ENCODE data around the gene CNN2. TPM values are rescaled to one million over a fixed set of nuclear protein-coding genes. Genes with fewer than 3 reads are reported as not detected.
A peak's percentile ranks its signal among the peaks of the same experiment; 100 is the strongest.

Gene CNN2
- total RNA-seq, 1 donor from 2014 or later = 163 TPM

DNA sequence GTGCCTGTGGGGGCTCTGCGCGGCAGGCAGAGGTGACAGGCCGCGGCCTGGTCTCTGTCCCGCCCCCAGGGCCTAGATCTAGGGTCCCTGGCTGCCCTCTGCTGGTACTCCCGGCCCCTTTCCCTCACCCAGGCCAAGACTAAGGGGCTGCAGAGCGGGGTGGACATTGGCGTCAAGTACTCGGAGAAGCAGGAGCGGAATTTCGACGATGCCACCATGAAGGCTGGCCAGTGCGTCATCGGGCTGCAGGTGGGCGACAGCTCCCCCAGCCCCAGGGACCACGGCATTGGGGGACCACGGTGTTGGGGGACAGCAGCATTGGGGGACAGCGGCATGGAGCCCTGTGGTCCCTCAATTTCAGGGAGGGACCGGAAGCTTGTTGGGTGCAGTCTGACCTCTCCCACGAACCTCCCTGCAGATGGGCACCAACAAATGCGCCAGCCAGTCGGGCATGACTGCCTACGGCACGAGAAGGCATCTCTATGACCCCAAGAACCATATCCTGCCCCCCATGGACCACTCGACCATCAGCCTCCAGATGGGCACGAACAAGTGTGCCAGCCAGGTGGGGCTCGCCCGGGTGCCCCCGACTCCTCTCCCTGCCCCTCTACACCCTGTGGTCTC, 9.7 kb downstream of the CNN2 start:
- peaks cover 62% of the 10 kb centered on the region for H3K36me3 Mint-ChIP-seq (ENCODE audit: low read depth)
- intact Hi-C loops (cut with micrococcal nuclease) = no loop called here
- H3K4me1 Mint-ChIP-seq (ENCODE audit: low read depth) = peaks cover 39% of the 10 kb centered on the region
- H3K27ac Mint-ChIP-seq = no peak overlapping the region
- H3K9me3 Mint-ChIP-seq = no peaks in the 10 kb centered on the region
- no peaks in the 10 kb centered on the region for H3K27me3 Mint-ChIP-seq (ENCODE audit: low read depth)
- DNase-seq (ENCODE audit: low spot score) = no peak
- H3K4me3 Mint-ChIP-seq (ENCODE audit: low read depth) = no peak overlapping the region

DNA sequence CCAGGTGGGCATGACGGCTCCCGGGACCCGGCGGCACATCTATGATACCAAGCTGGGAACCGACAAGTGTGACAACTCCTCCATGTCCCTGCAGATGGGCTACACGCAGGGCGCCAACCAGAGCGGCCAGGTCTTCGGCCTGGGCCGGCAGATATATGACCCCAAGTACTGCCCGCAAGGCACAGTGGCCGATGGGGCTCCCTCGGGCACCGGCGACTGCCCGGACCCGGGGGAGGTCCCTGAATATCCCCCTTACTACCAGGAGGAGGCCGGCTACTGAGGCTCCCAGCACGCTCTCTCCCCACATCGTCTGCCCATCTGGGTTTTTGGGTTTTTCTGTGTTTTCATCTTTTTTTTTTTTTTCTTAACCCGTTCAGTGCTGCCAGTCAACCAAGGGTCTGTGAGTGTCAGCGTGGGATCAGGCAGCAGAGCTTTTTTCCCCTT, 11.2 kb downstream of the CNN2 start:
- Mint-ChIP-seq H3K27ac (peak overlapping the region; percentile 68), H3K9me3 (no peaks in the 10 kb centered on the region), H3K4me1 (ENCODE audit: low read depth) (peaks cover 38% of the 10 kb centered on the region), H3K27me3 (ENCODE audit: low read depth) (no peaks in the 10 kb centered on the region), H3K4me3 (ENCODE audit: low read depth) (peak overlapping the region; percentile 58), H3K36me3 (ENCODE audit: low read depth) (peaks cover 56% of the 10 kb centered on the region)
- no peak for DNase-seq (ENCODE audit: low spot score)
- intact Hi-C loops (cut with micrococcal nuclease) = loop anchor here (2.0 kb wide), 3 partner anchors 17 to 203 kb away; partner anchors contain the start of genes ATP5F1D, RNU6-2 and TMEM259

GRCh38 chr19:1038978-1039645, 12.7 kb downstream of the CNN2 start:
- intact Hi-C loops (cut with micrococcal nuclease) = loop anchor here (2.0 kb wide), 3 partner anchors 18 to 202 kb away; partner anchors contain the start of genes ATP5F1D, RNU6-2 and TMEM259
- Mint-ChIP-seq H3K4me3 (ENCODE audit: low read depth) (peak overlapping the region; percentile 96), H3K9me3 (no peaks in the 10 kb centered on the region), H3K4me1 (ENCODE audit: low read depth) (peaks cover 36% of the 10 kb centered on the region), H3K27ac (peak overlapping the region; percentile 68), H3K27me3 (ENCODE audit: low read depth) (no peaks in the 10 kb centered on the region), H3K36me3 (ENCODE audit: low read depth) (peaks cover 46% of the 10 kb centered on the region)
- no peak for DNase-seq (ENCODE audit: low spot score)

- H3K4me1 Mint-ChIP-seq (ENCODE audit: low read depth) = peaks cover 36% of the 10 kb centered on the region
- DNase-seq (ENCODE audit: low spot score) = peak; percentile 99
- no peaks in the 10 kb centered on the region for H3K9me3 Mint-ChIP-seq
- H3K4me3 Mint-ChIP-seq (ENCODE audit: low read depth) = peak within 1 kb of the TSS; percentile 96
- H3K36me3 Mint-ChIP-seq (ENCODE audit: low read depth) = peaks cover 46% of the 10 kb centered on the region
- no peaks in the 10 kb centered on the region for H3K27me3 Mint-ChIP-seq (ENCODE audit: low read depth)
- intact Hi-C loops (cut with micrococcal nuclease) = loop anchor here (1.0 to 2.0 kb wide), 5 partner anchors 12 to 201 kb away; partner anchors contain the start of genes ATP5F1D, RNU6-2 and TMEM259
- peak within 1 kb of the TSS; percentile 68 for H3K27ac Mint-ChIP-seq
Observed at GRCh38 chr19:1039646-1040475, 13.5 kb downstream of the CNN2 start, which contains the start of gene ABCA7. Gene ABCA7, plus strand, starts transcription at chr19:1040107. Its CDS starts 1,255 bp downstream, at chr19:1041362.

GRCh38 chr19:1040476-1041271, 14.3 kb downstream of the CNN2 start:
- intact Hi-C loops (cut with micrococcal nuclease) = loop anchor here (1.0 to 2.0 kb wide), 2 partner anchors 12 to 28 kb away; no protein-coding TSS in a partner anchor
- Mint-ChIP-seq H3K27me3 (ENCODE audit: low read depth) (no peaks in the 10 kb centered on the region), H3K27ac (peak overlapping the region; percentile 64), H3K4me1 (ENCODE audit: low read depth) (peaks cover 33% of the 10 kb centered on the region), H3K9me3 (no peaks in the 10 kb centered on the region), H3K4me3 (ENCODE audit: low read depth) (peak overlapping the region; percentile 96), H3K36me3 (ENCODE audit: low read depth) (peaks cover 42% of the 10 kb centered on the region)
- peak; percentile 92 for DNase-seq (ENCODE audit: low spot score)

GRCh38 chr19:1041272-1041834, 14.9 kb downstream of the CNN2 start:
- Mint-ChIP-seq H3K4me1 (ENCODE audit: low read depth) (peaks cover 33% of the 10 kb centered on the region), H3K27me3 (ENCODE audit: low read depth) (no peaks in the 10 kb centered on the region), H3K36me3 (ENCODE audit: low read depth) (peaks cover 35% of the 10 kb centered on the region), H3K27ac (peak overlapping the region; percentile 19), H3K4me3 (ENCODE audit: low read depth) (peak overlapping the region; percentile 96), H3K9me3 (no peaks in the 10 kb centered on the region)
- intact Hi-C loops (cut with micrococcal nuclease) = loop anchor here (2.0 kb wide), 1 partner anchor 27 kb away; no protein-coding TSS in a partner anchor
- no peak for DNase-seq (ENCODE audit: low spot score)

GRCh38 chr19:1041835-1042685, 15.7 kb downstream of the CNN2 start:
- no peak overlapping the region for H3K4me3 Mint-ChIP-seq (ENCODE audit: low read depth)
- intact Hi-C loops (cut with micrococcal nuclease) = loop anchor here (2.0 kb wide), 1 partner anchor 27 kb away; no protein-coding TSS in a partner anchor
- DNase-seq (ENCODE audit: low spot score) = no peak
- no peak overlapping the region for H3K27ac Mint-ChIP-seq
- no peaks in the 10 kb centered on the region for H3K9me3 Mint-ChIP-seq
- peaks cover 28% of the 10 kb centered on the region for H3K36me3 Mint-ChIP-seq (ENCODE audit: low read depth)
- H3K27me3 Mint-ChIP-seq (ENCODE audit: low read depth) = no peaks in the 10 kb centered on the region
- H3K4me1 Mint-ChIP-seq (ENCODE audit: low read depth) = peaks cover 30% of the 10 kb centered on the region

- Mint-ChIP-seq H3K27me3 (ENCODE audit: low read depth) (no peaks in the 10 kb centered on the region), H3K4me1 (ENCODE audit: low read depth) (peaks cover 25% of the 10 kb centered on the region), H3K27ac (no peak overlapping the region), H3K9me3 (no peaks in the 10 kb centered on the region), H3K4me3 (ENCODE audit: low read depth) (no peak overlapping the region), H3K36me3 (ENCODE audit: low read depth) (peaks cover 20% of the 10 kb centered on the region)
- intact Hi-C loops (cut with micrococcal nuclease) = no loop called here
- no peak for DNase-seq (ENCODE audit: low spot score)
Observed at GRCh38 chr19:1042689-1043511, 16.5 kb downstream of the CNN2 start.

DNA sequence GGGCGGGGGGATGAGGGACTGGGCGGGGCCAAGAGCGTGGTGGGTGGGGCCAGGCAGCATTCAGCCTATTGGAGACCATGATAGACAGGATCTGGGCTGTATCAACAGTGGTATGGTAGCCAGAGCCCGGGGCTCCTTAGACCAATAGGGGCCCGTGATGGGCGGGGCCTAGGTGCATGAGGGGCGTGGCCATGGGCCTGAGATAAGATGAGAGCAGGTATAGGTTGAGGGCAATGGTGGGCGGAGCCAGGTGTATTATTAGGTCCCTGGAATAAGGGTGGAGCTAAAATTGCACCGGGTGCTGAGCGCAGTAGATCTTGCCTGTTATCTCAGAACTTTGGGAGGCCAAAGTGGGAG, 18.8 kb downstream of the CNN2 start:
- Mint-ChIP-seq H3K9me3 (no peaks in the 10 kb centered on the region), H3K36me3 (ENCODE audit: low read depth) (peaks cover 3% of the 10 kb centered on the region), H3K4me3 (ENCODE audit: low read depth) (no peak overlapping the region), H3K27me3 (ENCODE audit: low read depth) (no peaks in the 10 kb centered on the region), H3K27ac (no peak overlapping the region), H3K4me1 (ENCODE audit: low read depth) (peaks cover 8% of the 10 kb centered on the region)
- intact Hi-C loops (cut with micrococcal nuclease) = no loop called here
- DNase-seq (ENCODE audit: low spot score) = peak; percentile 73

- no peaks in the 10 kb centered on the region for H3K9me3 Mint-ChIP-seq
- DNase-seq (ENCODE audit: low spot score) = no peak
- peaks cover 3% of the 10 kb centered on the region for H3K36me3 Mint-ChIP-seq (ENCODE audit: low read depth)
- peaks cover 3% of the 10 kb centered on the region for H3K4me1 Mint-ChIP-seq (ENCODE audit: low read depth)
- no peak overlapping the region for H3K27ac Mint-ChIP-seq
- intact Hi-C loops (cut with micrococcal nuclease) = no loop called here
- H3K4me3 Mint-ChIP-seq (ENCODE audit: low read depth) = no peak overlapping the region
- no peaks in the 10 kb centered on the region for H3K27me3 Mint-ChIP-seq (ENCODE audit: low read depth)
Observed at GRCh38 chr19:1046117-1046626, 19.8 kb downstream of the CNN2 start.
